ENCODE results near the gene CENPN.

The CENPN gene

DNA sequence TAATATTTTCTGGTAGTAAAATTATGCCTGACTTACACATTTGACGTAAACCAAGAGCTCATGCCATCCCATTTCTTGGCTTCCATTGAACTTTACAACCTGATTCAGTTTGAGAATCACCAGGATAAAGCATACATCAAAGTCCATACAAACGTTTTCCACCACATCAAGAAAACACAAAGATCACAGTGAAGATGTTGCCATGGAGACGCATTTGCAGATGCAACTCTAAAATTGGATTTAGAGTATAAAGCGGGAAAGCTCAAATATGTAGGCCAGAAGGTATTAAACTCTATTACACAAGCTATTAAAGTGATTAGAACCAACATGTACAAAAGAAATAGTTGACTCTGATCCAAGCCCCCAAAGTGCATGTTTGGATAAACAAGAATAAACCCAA, 59.7 kb downstream of the CENPN start:
- Mint-ChIP-seq H3K4me3 (no peak overlapping the region), H3K4me1 (no peaks in the 10 kb centered on the region), H3K36me3 (ENCODE audit: low read depth) (no peaks in the 10 kb centered on the region), H3K27ac (no peak overlapping the region), H3K27me3 (ENCODE audit: low read depth) (no peaks in the 10 kb centered on the region), H3K9me3 (no peaks in the 10 kb centered on the region)
- TF ChIP-seq, protein P1, sequence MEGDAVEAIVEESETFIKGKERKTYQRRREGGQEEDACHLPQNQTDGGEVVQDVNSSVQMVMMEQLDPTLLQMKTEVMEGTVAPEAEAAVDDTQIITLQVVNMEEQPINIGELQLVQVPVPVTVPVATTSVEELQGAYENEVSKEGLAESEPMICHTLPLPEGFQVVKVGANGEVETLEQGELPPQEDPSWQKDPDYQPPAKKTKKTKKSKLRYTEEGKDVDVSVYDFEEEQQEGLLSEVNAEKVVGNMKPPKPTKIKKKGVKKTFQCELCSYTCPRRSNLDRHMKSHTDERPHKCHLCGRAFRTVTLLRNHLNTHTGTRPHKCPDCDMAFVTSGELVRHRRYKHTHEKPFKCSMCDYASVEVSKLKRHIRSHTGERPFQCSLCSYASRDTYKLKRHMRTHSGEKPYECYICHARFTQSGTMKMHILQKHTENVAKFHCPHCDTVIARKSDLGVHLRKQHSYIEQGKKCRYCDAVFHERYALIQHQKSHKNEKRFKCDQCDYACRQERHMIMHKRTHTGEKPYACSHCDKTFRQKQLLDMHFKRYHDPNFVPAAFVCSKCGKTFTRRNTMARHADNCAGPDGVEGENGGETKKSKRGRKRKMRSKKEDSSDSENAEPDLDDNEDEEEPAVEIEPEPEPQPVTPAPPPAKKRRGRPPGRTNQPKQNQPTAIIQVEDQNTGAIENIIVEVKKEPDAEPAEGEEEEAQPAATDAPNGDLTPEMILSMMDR (IDR thresholded peaks at IDR 0.05; ENCODE audit: unreplicated experiment in 3 of 3) = no peak

DNA sequence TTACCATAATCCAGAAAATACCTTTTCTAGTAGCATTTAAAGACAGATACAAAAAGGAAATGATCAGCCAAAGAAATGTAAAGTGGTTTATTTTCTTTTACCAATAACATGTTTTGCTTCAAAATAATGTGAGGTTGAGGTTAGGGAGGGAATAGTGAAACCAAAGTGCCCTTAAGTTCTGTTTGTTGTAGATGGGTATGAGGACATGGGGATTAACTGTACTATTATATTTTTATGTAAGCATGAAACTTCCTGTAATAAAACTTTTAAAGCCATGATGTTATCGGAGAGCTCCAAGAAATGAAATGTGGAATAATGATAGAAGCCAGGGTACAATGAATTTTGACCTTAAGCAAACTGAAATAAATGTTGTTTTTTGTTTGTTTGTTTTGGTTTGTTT, 60.2 kb downstream of the CENPN start:
- H3K4me3 Mint-ChIP-seq = no peak overlapping the region

DNA sequence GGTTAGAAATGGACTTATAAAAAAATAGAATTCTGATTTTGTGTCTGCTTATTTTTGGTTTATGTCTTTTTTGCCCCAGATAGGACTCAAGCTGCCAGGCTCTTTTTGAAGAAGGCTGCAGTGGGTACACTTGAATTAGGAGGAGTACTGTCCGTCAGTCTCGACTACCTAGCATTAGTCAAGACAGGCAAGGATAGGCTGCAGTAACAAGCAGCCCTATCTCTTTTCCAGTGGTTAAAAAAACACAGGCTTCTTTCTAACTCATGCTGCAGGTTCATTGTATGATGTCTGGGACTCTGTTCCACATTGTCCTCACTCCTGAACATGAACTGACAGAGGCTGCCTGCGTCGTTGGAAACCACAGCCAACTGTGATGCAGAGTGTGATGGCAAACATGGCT, 62.0 kb downstream of the CENPN start:
- H3K4me3 Mint-ChIP-seq = no peak overlapping the region
- no peaks in the 10 kb centered on the region for H3K36me3 Mint-ChIP-seq (ENCODE audit: low read depth)
- no peaks in the 10 kb centered on the region for H3K27me3 Mint-ChIP-seq (ENCODE audit: low read depth)
- H3K27ac Mint-ChIP-seq = no peak overlapping the region
- H3K4me1 Mint-ChIP-seq = no peaks in the 10 kb centered on the region
- TF ChIP-seq, protein P1 (IDR thresholded peaks at IDR 0.05; ENCODE audit: unreplicated experiment in 3 of 3) = no peak
- no peaks in the 10 kb centered on the region for H3K9me3 Mint-ChIP-seq

More for the DNA sequence above, 60.2 kb downstream of the CENPN start:
- Mint-ChIP-seq H3K4me1 (no peaks in the 10 kb centered on the region), H3K9me3 (no peaks in the 10 kb centered on the region), H3K36me3 (ENCODE audit: low read depth) (no peaks in the 10 kb centered on the region), H3K27me3 (ENCODE audit: low read depth) (no peaks in the 10 kb centered on the region), H3K27ac (no peak overlapping the region)
- TF ChIP-seq, protein P1 (IDR thresholded peaks at IDR 0.05; ENCODE audit: unreplicated experiment in 3 of 3) = no peak

DNA sequence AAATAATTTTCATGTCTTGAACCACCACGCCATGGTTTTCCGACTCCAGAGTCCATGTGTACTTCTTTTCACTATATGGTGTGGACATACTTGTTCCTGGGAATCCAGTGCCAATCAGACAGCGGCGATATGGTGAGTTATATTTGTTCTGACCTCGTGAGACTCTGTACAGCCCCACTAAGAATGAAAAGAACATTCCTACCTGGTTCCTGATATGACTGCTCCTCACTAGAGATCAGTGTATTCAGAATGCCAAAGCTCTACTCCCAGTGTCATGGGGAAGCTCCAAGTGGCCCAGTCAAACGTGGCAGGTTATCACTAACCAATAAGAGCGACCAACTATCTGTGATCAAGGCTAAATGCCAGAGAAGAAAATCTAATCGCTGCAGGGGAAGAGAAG, 64.0 kb downstream of the CENPN start:
- Mint-ChIP-seq H3K27ac (no peak overlapping the region), H3K36me3 (ENCODE audit: low read depth) (no peaks in the 10 kb centered on the region), H3K9me3 (no peaks in the 10 kb centered on the region), H3K27me3 (ENCODE audit: low read depth) (no peaks in the 10 kb centered on the region), H3K4me3 (no peak overlapping the region), H3K4me1 (no peaks in the 10 kb centered on the region)
- TF ChIP-seq, protein P1 (IDR thresholded peaks at IDR 0.05; ENCODE audit: unreplicated experiment in 3 of 3) = no peak

DNA sequence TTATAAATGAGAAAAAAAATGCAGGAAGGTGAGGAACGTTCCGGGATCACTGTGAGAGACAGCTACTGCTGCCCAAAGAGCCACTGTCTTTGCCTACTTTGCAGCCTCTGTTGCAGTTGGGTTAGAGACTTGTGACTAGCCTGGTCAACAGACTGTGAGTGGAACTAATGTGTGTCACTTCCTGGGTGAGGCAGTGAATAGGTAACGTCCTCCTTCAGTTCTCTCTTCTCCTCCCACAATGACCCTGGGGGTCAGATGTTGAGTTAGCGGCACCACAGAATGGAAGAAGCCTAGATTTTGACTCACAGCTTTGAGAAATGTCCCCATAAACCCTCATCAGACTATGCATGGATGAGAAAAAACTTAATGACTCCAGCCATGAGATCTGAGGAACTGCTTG, 64.8 kb downstream of the CENPN start:
- Mint-ChIP-seq H3K4me3 (no peak overlapping the region), H3K27ac (no peak overlapping the region), H3K9me3 (no peaks in the 10 kb centered on the region), H3K4me1 (no peaks in the 10 kb centered on the region), H3K36me3 (ENCODE audit: low read depth) (no peaks in the 10 kb centered on the region), H3K27me3 (ENCODE audit: low read depth) (no peaks in the 10 kb centered on the region)
- TF ChIP-seq, protein P1 (IDR thresholded peaks at IDR 0.05; ENCODE audit: unreplicated experiment in 3 of 3) = no peak

DNA sequence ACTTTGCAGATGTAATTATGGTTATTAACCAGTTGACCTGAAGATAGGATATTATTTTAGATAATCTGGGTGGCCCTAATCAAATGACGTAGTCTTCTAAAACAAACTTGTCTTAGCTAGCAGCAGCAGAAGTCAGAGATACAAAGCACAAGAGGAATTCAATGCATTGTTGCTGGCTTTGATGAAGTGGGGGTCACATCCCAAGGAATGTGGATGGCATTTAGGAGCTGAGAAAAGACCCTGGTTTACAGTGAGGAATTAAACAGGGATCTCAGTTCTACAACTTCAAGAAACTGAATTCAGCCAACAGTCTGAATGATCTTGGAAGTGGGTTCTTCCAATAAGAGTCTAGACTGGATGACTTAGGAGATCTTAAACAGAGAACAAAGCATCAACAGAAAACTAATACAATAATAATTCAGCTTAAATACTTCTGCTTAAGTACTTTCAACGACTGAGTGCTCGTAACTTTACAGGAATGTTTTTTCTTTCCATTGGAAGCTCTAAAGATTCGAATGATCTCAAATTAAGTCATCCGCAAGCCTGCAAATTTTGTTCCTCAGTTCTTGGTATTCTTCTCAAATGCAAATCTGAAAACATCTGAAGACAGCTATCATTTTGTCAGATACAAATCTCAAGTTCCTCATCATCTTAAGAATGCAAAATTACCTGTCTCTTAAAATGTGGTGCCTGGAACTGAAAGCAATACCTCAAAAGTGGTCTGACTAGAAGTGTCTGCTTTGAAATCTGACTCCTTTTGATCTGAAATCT, 66.7 kb downstream of the CENPN start:
- Mint-ChIP-seq H3K4me3 (no peak overlapping the region), H3K9me3 (no peaks in the 10 kb centered on the region), H3K27me3 (ENCODE audit: low read depth) (no peaks in the 10 kb centered on the region), H3K36me3 (ENCODE audit: low read depth) (no peaks in the 10 kb centered on the region), H3K4me1 (no peaks in the 10 kb centered on the region), H3K27ac (no peak overlapping the region)
- TF ChIP-seq, protein P1 (IDR thresholded peaks at IDR 0.05; ENCODE audit: unreplicated experiment in 3 of 3) = no peak

Data from nephron (organoid).